HFF-Myc (cell line): ENCODE measurements around the gene CMPK1.
"Not testable (repeated sequence)": the region's sequence is repeated elsewhere in the genome, so short reads cannot be mapped to it uniquely, and the experiment has no call there.

Source experiments
- DNase-seq: peaks from one replicate; pipeline ENCODE4 v3.0.0-alpha.2; 2011; ENCODE audit warnings: low read depth; ENCODE audit errors: extremely low read depth
- H3K4me3 ChIP-seq: replicated peaks from 2 replicates; pipeline ENCODE4 v1.5.1; 2011; ENCODE audit warnings: low read depth, mild to moderate bottlenecking, control low read depth, low read length
- TF ChIP-seq, protein P1 (sequence below): IDR thresholded peaks from 2 replicates; pipeline ENCODE4 v1.5.1; 2012; ENCODE audit warnings: mild to moderate bottlenecking, low read depth, low read length, control low read depth; ENCODE audit errors: missing control alignments

CMPK1 gene

DNA sequence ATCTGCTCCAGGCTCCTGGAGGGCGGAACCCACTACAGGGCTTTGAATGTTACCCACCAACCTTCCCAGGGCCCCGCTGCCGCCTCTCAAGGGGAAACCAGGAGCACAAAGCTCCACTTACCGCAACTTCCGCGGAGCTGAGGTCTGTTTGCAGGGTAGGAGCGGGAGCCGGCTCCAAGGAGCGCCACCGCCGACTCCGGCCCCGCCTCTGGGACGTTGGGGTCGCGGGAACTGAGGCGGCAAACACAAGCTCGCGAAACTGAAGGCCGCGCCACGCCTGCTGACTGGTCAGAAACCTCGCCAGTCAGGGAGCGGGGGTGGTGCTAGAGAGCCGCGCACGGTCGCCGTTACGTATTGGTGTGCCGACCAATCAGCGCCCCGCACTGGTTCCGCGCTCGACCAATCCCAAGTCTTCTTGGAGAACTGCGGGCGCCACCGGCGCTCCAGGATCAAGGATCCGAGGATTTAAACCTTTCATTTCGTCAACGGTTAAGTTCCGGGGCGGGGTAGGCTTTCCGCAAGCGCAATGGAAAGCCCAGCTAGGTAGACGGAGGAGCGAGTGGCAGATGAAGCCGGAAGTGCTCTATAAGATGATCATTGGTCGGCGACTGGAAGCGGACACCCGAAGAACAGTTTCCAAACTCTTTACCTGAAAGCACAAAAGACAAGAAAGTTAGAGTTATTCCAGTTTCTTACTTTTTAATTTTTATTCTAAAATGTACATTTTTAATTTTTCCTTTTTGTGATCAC is 19.5 kb upstream of the CMPK1 start, which contains the start of gene STIL:
Gene STIL (minus strand): TSS at position 233 of the 750 bp plus-strand sequence. CDS start 3,828 bp downstream, outside the sequence.
- TF ChIP-seq, protein P1, sequence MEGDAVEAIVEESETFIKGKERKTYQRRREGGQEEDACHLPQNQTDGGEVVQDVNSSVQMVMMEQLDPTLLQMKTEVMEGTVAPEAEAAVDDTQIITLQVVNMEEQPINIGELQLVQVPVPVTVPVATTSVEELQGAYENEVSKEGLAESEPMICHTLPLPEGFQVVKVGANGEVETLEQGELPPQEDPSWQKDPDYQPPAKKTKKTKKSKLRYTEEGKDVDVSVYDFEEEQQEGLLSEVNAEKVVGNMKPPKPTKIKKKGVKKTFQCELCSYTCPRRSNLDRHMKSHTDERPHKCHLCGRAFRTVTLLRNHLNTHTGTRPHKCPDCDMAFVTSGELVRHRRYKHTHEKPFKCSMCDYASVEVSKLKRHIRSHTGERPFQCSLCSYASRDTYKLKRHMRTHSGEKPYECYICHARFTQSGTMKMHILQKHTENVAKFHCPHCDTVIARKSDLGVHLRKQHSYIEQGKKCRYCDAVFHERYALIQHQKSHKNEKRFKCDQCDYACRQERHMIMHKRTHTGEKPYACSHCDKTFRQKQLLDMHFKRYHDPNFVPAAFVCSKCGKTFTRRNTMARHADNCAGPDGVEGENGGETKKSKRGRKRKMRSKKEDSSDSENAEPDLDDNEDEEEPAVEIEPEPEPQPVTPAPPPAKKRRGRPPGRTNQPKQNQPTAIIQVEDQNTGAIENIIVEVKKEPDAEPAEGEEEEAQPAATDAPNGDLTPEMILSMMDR = no peak
- peak within 1 kb of the TSS; percentile 76 for H3K4me3 ChIP-seq
- DNase-seq = peak; percentile 98

DNA sequence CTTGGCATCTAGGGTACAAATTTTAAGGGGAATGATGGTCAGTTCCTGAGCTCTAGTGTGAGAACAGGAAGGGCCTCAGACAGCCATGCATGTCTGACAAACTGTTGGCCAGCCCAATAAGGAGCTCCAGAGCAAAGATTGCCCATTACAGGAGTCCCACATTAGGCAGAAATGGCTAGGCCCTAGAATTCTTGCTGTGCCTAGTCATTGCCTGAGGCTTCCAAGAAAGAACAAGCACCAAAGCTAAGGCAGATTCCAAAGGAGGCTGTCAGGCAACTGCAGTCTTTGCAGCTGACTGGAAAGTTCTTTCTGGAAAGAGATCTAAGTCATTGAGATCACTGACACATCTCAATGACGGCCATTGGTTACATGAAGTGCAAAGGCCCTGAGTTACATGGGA is 15.7 kb upstream of the CMPK1 start:
- TF ChIP-seq, protein P1 = no peak
- DNase-seq = no peak

DNA sequence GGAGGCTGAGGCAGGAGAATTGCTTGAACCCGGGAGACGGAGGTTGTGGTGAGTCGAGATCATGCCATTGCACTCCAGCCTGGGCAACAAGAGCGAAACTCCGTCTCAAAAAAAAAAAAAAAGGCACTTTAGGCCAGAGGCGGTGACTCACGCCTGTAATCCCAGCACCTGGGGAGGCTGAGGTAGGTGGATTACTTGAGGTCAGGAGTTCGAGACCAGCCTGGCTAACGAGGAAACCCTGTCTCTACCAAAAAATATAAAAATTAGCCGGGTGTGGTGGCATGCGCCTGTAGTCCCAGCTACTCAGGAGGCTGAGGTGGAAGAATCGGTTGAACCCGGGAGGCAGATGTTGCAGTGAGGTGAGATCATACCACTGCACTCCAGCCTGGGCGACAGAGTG is 13.6 kb upstream of the CMPK1 start:
- DNase-seq, H3K4me3 ChIP-seq: not testable (repeated sequence)

More for the DNA sequence above, 15.7 kb upstream of the CMPK1 start:
- H3K4me3 ChIP-seq = no peak overlapping the region

DNA sequence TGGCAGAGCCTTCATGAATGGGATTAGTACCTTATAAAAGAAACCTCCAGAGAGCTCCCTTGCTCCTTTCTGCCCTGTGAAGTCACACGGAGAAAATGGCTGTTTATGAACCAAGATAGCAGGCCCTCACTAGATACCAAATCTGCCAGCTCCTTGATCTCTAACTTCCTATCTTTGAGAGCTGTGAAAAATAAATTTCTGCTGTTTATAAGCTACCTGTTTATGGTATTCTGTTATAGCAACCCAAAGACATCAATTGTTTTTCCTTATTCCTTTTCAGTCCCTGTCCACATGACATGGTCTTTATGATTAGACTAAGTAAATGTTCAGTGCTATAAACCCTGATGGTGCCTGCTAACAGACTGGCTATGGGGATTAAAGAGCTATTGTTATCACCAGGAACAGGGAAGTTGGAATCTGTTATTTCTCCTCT is 10.0 kb upstream of the CMPK1 start:
- TF ChIP-seq, protein P1 = no peak
- DNase-seq = no peak
- no peak overlapping the region for H3K4me3 ChIP-seq

DNA sequence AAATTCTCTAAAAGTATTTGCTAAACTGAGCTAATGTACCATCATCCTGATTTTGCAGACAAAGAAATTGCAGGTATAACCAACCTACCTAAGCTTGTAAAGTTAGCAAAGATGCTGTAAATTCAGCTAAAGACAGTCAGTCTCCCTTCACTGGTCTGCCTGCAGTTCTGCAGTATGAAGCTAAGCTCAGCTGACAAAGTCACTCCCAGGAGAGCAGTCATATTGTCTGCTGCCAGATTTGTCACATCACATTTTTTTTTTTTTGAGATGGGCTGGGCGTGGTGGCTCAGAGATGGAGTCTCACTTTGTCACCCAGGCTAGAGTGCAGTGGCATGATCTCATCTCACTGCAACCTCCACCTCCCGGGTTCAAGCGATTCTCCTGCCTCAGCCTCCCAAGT is 8.9 kb upstream of the CMPK1 start:
- TF ChIP-seq, protein P1 = no peak
- no peak overlapping the region for H3K4me3 ChIP-seq
- no peak for DNase-seq

DNA sequence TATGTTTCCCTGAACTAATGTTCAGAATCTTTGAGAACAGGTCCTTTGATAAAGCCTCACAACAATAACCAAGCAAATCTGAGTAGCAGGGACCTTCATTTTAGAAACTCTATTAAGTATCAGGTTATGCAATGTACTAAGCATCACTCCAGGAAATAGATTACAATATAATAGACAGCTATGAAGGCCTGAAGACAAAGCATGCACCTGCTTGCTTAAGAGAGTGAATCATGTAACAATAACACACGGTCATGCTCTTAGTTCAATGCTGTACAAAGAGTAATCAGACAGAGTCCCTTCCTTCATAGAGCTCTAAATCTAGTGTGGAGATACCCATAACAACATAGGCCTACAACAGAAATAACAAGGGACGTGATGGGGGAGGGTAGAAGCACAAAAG is 8.1 kb upstream of the CMPK1 start:
- TF ChIP-seq, protein P1 = no peak
- DNase-seq = no peak
- no peak overlapping the region for H3K4me3 ChIP-seq

DNA sequence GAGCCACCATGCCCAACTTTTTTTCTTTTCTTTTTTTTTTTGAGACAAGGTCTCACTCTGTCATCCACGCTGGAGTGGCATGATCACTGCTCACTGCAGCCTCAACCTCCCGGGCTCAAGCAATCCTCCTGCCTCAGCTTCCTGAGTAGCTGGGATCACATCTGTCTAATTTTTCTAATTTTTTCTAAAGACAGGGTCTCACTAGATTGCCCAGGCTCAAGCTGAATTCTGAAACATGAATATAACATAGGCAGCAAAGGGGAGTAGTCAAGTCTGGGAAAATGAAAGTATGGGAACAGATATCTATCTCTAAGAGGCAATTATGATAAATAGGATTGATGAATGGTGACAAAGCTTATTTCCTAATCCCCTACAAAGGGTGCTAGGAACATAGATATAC is 7.3 kb upstream of the CMPK1 start:
- no peak for DNase-seq
- TF ChIP-seq, protein P1 = no peak
- H3K4me3 ChIP-seq = no peak overlapping the region
